H1 (cell line): ENCODE measurements around the gene IQCE. TPM values are rescaled to one million over a fixed set of nuclear protein-coding genes. Genes with fewer than 3 reads are reported as not detected.
A peak's percentile ranks its signal among the peaks of the same experiment; 100 is the strongest.

Source experiments
- GTF2F1 ChIP-seq: IDR thresholded peaks from 2 replicates; pipeline ENCODE4 v1.6.1; 2012; ENCODE audit warnings: low read depth, low read length, improper control_type of control experiment, borderline replicate concordance
- NANOG ChIP-seq: IDR thresholded peaks from 2 replicates; pipeline ENCODE4 v1.6.1; 2011; ENCODE audit warnings: low read length, low read depth, mild to moderate bottlenecking, inconsistent platforms; ENCODE audit not compliant: insufficient read depth, poor library complexity, severe bottlenecking
- USF2 ChIP-seq: IDR thresholded peaks from 2 replicates; pipeline ENCODE4 v1.6.1; 2011; ENCODE audit warnings: low read length, improper control_type of control experiment
- polyA plus RNA-seq, 7 experiments: library from polyadenylated mRNA; depleted of rRNA in 3 of 7; stranded (reverse) in 5 of 7; unstranded in 2 of 7; fragments of >200 nt in 5 of 7; fragments of 200-250 nt in 2 of 7; gene quantifications; 1 replicate in 5 of 7; 2 replicates in 1 of 7; 4 replicates in 1 of 7; pipeline versions ENCODE4 v1.2.1 to v1.2.3, GENCODE V29; 2011 to 2013; ENCODE audit warnings: missing spikeins in 2 of 7, mixed read lengths in 2 of 7
- total RNA-seq: library from RNA; stranded (reverse); fragmentation: NEBNext Ultra II Directional; extraction: Animal tissue kit (Norgen Biotek cat#: 25700); gene quantifications from 2 replicates; pipeline ENCODE4 v1.2.1, GENCODE V29; 2021
- TF ChIP-seq, protein P1 (sequence below): IDR thresholded peaks from 2 replicates; pipeline ENCODE4 v1.6.1; 2012; ENCODE audit warnings: inconsistent platforms

IQCE gene
- total and polyA plus RNA-seq, 2 of the 8 experiments (the other 6 are each of a cell fraction or from before 2014, with no cell fraction given) = 2.2 to 4.9 TPM

- TF ChIP-seq, protein P1, sequence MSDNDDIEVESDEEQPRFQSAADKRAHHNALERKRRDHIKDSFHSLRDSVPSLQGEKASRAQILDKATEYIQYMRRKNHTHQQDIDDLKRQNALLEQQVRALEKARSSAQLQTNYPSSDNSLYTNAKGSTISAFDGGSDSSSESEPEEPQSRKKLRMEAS = peak; percentile 88
- no peak for TF ChIP-seq GTF2F1
- no peak for TF ChIP-seq NANOG
- TF ChIP-seq USF2 = no peak
These were observed 39.5 kb upstream of the IQCE start, which contains the start of gene LFNG (continued) for GRCh38 chr7:2519119-2519930.
